COLO668 (cell line): ENCODE measurements around the gene RNF144B.
"Not testable (repeated sequence)": the region's sequence is repeated elsewhere in the genome, so short reads cannot be mapped to it uniquely, and the experiment has no call there.

ENCODE experiments used
- DNase-seq: peaks from one replicate; lab custom pipeline; 2025; ENCODE audit not compliant: unreplicated experiment; lab: John Stamatoyannopoulos, UW

The RNF144B gene

GRCh38 chr6:18371010-18371409, 16.1 kb upstream of the RNF144B start:
- DNase-seq: no peak

GRCh38 chr6:18371656-18372055, 15.5 kb upstream of the RNF144B start:
- no peak for DNase-seq

- DNase-seq: no peak
These were observed 6.9 kb upstream of the RNF144B start for GRCh38 chr6:18380158-18380836.

- no peak for DNase-seq
These were observed 6.3 kb upstream of the RNF144B start for GRCh38 chr6:18380851-18381250.

- no peak for DNase-seq
These were observed 3.7 kb upstream of the RNF144B start for GRCh38 chr6:18383441-18383840.

GRCh38 chr6:18384621-18385020, 2.5 kb upstream of the RNF144B start:
- no peak for DNase-seq

DNA sequence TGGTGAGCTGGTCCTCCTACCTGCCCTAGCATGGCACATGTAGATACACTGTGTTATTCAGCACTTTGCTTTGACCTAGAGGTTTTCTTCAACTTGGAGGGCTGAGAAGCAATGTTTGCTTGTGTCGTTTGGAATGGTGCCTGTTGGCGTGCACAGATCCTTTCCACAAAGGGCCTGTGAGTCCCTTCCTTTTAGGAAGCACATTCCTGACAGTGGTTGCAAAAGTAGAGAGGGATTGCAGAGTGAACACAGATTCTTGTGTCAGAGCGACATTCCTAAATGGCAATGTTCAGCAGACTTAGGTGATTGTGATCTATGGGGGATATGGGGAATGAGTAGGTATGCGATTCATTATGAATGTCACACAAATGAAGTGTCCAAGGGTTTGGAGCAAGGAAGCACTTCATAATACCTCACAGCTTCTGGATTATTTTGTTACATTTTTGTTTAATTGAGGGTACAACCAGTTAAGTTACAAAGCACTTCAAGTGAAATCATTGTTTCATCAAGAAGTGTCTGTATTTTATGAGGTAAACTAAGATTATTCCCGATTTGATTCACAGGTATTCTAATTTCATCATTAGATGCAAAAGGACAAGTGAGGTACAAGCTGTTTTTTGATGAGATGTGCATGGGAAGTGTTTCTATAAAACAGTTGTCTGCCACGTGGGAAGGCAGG, 713 bp upstream of the RNF144B start:
- no peak for DNase-seq

DNA sequence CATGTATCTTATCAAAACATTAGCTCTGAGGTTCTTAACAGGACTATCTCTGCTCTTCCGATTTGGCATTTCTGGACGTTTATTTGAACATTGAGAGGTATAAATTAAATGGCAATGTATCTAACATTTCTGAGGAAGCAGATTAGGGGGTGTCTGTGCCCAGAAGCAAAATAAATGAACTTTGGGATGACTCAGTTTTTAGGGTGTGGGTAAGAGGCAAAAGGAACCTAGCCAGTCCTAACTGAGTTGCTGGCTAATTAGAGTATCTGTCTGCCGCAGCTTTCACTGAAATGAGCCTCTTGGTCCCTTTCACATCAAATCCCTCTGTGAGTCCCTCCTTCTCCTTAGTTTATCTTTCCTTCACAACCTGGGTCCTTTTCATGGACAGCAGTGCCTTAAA, 1.1 kb downstream of the RNF144B start:
- no peak for DNase-seq

DNA sequence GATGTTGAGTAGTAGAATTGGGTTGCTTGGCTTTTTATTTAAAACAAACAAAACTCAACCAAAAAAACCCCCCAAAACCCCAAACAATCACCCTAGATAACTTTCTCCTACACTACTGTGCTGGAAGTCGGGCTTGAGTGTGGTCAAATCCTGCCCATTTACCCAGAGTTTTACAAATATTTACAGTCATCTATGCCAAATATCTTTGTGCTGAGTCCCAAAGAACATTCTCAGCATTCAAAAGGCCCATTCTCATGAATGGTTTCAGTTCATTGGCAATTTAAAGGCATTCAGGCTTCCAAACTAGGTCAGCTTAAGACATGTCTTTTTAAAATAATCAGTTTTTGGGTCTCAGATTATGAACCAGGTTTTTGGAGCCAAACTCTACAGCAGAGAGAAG, 1.8 kb downstream of the RNF144B start:
- DNase-seq: no peak

DNA sequence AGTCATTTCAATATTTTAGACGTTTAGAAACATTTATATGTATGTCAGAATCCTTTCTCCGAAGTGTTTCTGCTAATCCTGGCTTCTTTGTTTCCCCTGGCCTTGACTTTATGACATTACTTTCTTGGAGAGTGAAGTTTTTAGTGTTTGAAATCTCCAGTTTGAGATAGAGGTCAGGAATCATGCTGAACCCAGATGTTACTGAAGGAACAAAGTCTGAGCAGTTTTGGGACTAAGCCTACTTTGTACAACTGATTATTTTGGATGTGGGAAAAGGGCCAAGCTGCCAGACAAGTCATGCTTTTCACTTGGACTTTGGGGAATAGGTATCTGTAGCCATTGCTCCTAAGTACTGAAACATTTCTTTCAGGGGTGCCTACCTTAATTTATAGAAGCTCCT, 2.3 kb downstream of the RNF144B start:
- no peak for DNase-seq

- DNase-seq: no peak
These were observed 3.3 kb downstream of the RNF144B start for GRCh38 chr6:18390476-18390875.

DNA sequence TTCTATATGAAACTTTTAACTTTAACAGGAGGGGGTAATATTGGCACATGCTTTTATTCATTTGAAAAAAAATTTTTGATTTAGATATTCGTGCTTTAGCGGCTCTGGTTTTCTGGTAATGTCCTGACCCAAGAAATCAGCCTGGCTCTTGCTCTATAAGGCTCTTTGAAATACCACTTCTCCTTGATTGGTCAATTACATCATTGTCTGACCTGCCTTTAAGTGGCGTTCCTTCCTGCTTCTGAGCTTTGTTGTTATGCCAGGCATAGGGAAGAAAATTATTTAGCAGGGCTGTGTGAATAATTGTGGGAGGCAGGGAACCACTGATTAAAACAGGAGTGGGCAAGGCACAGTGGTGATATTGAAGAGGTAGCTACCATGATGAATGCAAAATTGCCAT, 3.9 kb downstream of the RNF144B start:
- DNase-seq: no peak

DNA sequence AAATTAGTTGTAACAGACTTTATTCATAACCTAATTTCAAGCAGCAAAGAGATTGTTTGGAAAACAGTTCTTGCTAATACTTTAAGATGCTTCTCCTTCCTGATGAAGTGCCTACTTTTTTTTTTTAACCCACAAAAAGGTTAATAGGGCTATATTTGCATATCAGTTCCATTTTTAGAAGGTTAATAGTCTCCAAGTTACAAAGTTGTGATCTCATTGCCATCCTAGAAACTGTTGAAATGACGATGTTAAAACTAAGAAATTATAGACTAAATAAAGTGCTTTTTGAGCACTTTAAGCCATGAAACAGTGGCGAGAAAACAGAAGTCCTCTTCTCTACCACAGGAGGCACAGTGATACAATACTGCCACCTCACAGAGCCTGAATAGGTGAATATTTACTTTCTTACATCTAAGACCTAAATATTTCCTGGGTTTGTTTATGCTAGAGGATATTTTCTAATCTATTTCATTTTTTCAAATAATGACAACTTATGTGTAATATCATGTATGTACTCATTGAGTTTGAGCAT, 5.3 kb downstream of the RNF144B start:
- no peak for DNase-seq

DNA sequence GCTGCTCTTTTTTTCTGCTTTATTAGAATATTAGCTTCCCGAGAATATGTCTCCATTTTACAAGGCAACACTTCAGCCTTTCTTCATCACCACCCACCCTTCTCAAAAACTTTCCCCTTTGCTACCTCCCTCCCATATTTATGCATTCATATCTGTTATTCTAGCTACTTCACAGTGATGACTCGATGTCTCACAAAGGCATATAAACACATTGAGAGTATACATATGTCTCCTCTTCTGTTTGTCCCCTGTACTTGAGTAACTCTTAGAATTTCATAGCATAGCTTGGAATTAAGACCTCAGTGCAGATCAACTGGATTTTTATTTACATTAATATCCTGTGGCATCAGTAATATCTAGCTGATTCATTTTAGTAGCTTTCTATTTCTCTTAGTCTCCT, 6.5 kb downstream of the RNF144B start:
- DNase-seq: no peak

GRCh38 chr6:18395177-18395855, 8.2 kb downstream of the RNF144B start:
- DNase-seq: no peak

DNA sequence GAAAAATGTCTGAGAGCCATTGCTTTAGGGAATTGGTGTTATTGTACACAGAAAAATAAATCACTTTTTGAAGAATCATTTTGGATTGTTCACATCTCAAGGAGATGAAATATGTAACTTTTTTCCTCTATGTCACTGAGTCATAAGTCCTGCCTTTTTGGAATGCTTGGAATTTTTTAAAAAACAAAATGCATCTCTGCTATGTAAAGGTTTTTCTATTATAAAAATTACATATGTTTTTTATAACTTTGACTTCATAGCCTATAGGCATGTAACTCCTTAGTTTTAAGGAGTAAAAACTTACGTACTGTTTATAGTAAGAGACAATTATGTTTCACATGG, 8.7 kb downstream of the RNF144B start:
- no peak for DNase-seq

DNA sequence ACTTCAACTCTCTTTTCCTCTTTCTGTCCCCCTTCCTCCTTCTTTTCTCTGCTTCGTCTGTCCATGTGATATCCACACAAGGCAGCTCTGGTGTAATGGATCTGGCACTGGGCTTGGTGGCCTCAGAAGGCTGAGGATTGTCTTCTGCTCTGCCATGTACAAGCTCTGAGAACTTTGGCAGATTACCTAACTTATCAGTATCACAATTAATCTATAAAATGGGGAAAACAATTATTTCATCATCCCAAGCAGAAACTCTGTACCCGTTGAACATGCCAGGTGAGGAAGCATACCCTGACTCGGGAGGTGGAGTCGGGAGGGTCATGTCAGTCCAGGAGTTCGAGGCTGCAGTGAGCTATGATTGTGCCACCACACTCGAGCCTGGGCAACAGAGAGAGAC, 10.6 kb downstream of the RNF144B start:
- DNase-seq: no peak

GRCh38 chr6:18398225-18398624, 11.1 kb downstream of the RNF144B start:
- DNase-seq: not testable (repeated sequence)

DNA sequence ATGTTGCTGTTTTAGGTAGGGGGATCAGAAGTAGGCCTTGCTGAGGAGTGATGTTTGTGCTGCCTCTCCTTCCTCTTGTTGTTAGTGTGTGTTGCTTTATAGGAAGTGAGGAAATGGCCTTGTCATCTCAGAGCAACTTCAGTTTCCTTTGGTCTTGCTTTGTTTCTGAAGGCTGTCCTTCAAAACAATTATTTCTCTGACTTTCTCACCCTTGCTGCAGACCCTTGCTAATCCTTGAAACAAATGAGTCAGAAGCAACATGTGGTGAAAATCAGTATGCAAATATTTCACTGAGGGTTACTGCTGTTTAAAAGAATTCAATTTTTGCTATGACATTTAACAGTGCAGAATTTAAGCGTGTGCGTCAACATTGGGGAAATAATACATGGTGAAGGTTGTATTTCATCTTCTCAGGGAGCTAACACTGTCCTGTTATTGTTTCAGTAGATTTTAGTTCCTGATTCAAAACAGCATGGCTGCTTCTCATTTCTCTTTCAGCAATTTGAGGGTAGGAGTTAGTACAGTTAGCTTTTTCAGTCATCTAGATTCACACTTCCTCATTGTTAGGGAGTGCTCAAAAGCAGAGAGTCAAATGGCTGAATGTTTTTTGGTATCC, 13.8 kb downstream of the RNF144B start:
- DNase-seq: no peak

DNA sequence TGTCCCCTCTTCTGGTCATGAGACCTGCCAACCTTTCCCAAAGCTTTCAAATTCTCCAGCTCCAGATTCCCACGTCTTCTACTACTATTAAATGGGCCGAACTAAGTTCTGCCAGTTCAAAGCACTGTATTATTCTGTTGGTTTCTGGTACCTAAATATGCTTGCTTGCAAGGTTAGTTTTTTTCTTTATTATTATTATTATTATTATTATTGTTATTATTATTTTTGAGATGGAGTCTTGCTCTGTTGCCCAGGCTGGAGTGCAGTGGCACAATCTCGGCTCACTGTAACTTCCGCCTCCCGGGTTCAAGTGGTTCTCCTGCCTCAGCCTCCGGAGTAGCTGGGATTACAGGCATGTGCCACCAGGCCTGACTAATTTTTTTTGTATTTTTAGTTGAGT, 17.8 kb downstream of the RNF144B start:
- not testable (repeated sequence) for DNase-seq

DNA sequence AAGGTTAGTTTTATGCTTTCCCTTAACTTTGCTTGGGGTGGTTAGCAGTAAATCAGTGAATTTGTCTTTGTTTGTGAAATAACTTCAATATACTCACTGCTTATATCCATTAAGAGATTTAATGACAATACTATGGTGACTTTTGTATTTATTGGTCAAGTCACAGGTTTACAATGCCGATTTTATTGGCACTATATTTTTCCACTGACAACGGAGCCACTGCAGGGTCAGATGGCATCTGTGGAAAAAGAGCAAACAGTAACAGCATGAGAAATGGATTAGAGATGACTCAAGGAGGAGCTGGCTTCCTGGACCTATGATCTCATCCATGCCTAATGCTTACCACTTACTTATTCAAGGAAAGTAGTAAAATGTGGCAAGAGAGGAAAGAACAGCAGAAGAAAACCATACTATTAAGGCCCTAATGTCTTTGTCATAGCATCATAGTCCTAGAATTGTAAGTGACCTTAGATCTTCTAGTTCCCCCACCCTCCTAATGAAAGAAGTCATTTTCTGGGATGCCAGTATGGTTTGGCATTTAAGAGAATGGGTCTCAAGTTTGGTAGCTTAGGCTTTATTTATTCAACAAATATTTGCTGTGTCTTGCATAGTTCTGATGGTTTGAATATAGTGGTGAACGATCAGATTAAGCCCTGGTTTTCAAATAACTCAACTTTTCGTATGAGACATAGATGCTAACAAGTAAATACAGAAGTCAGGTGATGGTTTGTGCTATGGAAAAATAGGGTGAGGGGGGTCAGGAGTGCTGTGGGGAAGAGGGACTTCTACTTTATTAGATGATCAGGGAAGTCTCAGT, 18.5 kb downstream of the RNF144B start:
- DNase-seq: no peak
